GM18505 (cell line): ENCODE results near the gene PLXNA2.

Source experiments
- ATAC-seq: cut with Tn5 transposase; IDR thresholded peaks from one replicate; pipeline ENCODE4 v1.9.1; 2021; ENCODE audit not compliant: unreplicated experiment
- POLR2A ChIP-seq: IDR thresholded peaks from 4 replicates; pipeline ENCODE4 v1.6.1; 2011; ENCODE audit warnings: borderline replicate concordance; ENCODE audit not compliant: insufficient read depth, insufficient read length; ENCODE audit errors: extremely low read depth

PLXNA2 gene

DNA sequence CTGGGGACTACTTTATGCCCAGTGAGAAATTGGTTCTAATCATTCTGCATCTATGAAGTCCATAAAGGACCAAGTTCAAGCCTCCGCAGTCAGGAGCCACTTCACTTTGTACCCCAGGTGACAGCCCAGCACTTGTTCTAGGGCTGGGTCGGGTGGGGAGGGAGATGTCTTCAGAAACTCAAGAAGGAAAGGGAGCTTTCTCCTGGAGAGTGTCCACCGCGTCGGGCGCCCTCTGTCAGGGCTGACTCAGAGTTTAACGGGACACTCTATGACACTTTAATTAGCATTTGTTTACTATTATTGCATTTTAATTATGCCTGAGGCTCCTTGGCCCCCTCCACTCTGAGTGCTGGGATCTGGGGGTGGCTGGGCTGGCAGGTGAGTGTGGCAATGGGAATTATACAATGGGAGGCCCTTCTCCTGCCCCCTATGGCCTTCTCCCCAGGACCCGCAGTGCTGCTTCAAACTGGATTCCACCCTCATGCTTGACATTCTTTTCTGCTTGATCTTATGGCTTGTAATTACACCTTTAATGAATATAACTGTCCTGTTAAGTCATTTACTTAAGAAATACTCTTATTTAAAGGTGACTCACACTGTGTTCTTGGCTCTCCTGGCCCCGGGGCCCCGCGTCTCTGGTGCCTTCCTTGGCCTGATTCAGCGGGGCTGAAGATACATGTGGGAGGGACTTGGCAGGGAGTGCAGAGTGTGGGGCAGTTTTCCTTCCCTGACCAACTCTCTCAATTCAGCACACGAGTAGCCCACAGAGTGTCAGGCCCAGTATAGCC, 136.6 kb downstream of the PLXNA2 start:
- no peak for TF ChIP-seq POLR2A

DNA sequence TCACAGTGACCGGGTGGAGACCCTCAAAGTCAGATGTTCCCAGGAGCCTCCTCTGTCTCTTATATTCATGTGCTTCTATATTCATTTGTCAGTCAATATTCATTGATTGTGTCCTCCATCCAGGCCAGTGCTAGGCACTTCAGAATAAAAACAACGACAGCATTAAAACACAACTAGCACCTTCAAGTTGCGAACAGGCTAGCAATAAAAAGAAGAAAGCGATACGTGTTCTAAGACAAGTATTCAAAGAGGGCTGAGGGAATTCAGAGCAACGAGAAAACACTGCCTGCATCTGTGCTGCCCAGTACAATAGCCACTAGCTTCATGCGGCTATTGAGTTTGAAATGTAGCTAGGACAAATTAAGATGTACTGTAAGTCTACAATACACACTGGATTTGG, 138.0 kb downstream of the PLXNA2 start:
- no peak for TF ChIP-seq POLR2A
- no peak for ATAC-seq

More for the DNA sequence above, 136.6 kb downstream of the PLXNA2 start:
- ATAC-seq: no peak

- TF ChIP-seq POLR2A: no peak
- ATAC-seq: no peak
Observed at GRCh38 chr1:208105756-208106155, 138.4 kb downstream of the PLXNA2 start.

GRCh38 chr1:208103597-208104513, 140.3 kb downstream of the PLXNA2 start:
- no peak for TF ChIP-seq POLR2A
- ATAC-seq: no peak

GRCh38 chr1:208101661-208102431, 142.3 kb downstream of the PLXNA2 start:
- no peak for TF ChIP-seq POLR2A
- ATAC-seq: no peak

DNA sequence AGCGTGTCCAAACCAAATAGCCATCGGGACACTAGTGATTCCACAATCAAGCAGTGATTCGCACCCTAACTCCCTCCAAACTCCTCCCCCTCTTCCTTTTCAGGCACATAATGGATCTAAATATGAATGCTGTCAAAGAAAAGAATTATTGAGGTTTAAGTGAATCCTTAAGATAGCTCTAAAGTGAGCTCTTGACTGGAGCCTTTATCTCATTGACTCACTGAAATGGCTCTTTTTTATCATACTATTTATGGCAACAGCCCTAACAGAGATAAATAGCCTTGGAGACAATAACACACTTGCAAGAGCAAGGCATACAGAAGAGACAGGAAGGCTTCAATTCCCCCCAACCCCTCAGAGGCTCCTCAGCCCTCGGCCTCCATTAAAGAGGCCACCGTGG, 143.3 kb downstream of the PLXNA2 start:
- ATAC-seq: no peak
- TF ChIP-seq POLR2A: no peak

DNA sequence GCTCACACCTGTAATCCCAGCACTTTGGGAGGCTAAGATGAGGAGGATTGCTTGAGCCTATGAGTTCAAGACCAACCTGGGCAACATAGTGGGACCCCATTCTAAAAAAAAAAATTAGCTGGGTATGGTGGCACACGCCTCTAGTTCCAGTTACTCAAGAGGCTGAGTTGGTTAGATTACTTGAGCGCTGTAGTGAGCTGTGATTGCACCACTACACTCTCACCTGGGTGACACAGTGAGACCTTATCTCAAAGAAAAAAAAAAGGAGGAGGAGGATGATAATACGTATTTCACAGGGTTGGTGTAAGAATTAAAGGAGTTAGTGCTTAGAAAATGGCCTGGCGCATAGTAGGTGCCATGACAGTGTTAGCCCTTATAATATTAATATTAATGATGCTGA, 144.1 kb downstream of the PLXNA2 start:
- TF ChIP-seq POLR2A: no peak
- ATAC-seq: no peak

DNA sequence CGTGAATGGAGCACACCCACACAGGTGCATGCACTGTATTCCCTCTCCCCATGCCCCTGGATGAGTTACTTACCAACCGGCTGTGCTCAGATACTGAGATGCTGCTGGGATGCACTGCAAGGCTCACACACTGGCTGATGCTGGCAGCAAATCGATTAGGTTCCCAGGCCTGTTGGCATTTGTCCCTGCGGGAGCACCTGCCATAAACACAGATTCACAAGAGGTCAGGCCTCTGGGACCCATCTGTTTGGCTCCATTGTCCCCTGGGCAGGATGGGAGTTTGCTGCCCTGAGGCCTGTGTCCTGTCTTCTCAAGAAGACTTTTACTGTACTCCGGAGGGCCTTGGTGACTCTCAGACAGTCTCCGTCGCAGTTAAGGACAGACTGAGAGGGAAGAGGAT, 145.4 kb downstream of the PLXNA2 start:
- no peak for ATAC-seq
- TF ChIP-seq POLR2A: no peak

DNA sequence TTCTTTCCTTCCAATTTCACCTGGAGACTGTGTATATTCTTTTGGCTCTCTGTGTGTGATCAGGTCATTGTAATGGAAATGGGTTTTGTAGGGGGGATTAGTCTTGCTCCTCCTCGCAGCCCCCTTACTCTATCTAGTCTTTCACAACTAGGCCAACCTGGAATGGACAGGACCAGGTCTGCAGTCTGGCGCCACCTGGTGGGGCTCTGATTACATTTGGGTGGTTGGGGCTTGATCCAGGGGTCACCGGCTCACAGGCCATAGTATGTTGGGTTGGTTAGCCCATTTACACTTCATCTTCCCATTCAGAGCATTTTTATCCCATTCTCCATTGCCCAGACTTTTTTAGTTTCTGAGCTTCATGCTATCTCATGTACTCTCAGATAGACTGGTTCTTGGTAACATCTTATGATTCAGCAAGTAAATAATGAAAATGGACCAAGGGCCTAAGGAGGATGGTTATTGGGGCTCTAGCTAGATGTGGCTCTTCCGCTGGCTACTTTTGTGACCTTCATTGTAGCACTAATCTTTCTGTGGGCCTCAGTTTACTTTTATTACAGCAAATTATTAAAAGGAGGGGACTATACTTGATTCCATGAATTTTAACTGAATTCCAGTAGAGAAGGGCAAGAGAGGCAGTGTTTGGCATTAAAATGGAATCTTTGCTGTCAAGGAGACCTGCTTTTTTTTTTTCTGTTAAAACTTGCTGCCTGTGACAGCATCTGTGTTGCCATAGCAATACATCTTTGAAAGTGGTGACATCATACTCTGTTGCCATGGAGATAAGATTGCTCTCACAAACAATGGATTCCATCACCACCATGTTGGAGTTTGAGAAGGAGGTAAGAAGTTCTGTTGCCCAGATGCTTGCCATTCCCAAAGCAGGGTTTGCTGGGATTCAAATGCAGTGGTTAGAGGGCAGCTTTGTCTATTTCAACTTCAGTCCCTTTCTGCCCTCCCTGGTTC, 150.1 kb downstream of the PLXNA2 start:
- no peak for TF ChIP-seq POLR2A
- ATAC-seq: no peak

DNA sequence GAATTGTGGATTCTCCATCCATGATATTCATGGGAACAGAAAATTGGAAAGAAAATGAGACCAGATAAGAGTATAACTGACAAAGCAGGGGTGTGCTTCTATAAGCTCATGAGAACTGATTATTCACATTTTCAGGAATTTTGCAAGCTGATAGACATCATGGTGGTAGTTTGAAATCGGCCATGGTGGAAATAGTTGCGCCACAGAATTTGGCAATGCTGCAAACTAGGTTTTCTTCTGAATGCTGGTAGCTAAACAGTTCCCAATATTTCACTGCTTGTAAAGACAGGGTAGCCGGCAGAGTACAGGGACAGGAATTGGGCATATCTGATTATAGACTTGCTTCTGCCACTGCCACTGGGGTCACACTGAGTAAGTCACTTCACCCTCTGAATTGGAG, 151.1 kb downstream of the PLXNA2 start:
- no peak for ATAC-seq
- TF ChIP-seq POLR2A: no peak

DNA sequence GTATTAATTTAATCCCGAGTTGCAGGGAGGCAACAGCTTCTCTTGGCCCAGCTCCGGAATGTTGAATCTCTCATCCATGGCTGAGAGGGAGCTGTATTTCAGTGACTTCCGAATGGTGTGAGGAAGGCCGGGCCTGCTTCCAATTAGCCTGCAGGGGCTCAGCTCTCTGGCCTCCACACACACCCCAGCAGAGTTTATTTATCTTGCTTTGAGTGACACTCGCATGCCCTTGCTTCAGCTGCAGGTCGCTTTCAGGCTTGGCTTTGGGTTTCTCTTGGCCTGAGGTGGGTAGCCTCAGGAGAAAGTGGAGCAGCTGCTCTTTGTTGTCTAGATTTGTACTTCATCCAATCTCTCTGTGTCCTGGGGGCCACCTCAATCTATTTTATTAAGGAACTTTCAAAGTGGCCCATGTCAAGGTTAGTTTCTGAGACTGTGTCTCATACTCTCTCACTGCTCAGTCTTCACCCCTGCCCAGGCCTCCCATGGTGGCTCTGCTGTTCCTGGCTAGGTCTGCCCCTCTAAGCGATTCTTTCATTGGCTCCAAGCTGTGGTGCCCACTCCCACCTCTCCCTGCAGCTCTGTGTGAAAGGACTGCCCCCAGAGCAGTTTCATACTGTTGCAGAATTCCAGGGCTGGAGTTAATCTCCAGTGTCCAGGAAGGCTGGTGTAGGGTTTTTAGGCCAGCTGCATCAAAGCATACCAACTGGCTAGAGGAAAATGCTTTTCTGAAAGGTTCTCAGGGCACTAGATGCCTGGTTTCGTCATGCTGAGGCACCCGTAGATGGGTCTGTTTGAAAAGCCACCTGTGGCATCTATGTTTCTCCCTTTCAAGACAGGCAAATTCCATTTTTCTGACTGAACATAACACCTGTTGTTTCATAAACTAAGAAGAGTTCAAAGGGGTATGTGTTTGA, 153.5 kb downstream of the PLXNA2 start:
- ATAC-seq: no peak
- no peak for TF ChIP-seq POLR2A

DNA sequence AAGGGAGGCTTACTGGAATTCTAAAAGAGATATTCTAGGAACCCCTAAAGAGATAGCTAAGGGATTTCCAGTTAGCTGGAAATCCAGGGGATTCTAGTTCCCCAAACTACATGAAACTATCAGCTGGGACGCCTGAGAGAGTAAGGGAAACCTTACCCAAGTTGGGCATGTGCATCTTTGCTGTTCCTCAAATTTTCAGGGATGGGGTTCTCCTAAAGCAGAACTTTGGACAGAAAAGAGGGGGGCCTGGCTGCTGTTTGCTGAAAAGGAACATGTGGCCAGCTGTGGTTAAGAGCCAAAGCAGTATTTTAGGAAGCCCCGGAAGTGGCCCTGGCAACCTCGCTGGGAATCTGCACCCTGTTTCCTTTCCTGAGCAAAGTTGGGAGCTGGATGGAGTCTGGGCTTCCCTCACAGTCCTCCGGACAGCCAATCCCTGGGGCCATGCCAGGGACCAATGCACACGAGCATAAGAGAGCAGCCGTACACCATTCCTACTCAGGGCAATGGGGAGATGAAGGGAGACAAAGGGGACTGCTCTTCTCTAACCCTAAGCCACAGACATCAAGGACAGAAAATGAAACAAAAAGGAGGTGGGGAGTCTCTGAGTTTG, 154.3 kb downstream of the PLXNA2 start:
- ATAC-seq: no peak

More for the DNA sequence above, 154.3 kb downstream of the PLXNA2 start:
- TF ChIP-seq POLR2A: no peak
